Body of pancreas (tissue), 4 donors: Measurements from ENCODE around the gene TMC8. TPM values are rescaled to one million over a fixed set of nuclear protein-coding genes. Genes with fewer than 3 reads are reported as not detected.

Source experiments
- ATAC-seq: fragments of 150-250 bp; one replicate; pipeline ENCODE4 v1.9.1; 2016
- DNase-seq, 4 donors: peaks; one replicate each; pipeline ENCODE4 v3.0.0-alpha.2; 2019
- H3K27ac ChIP-seq, 4 donors: fragments of 200-600 bp; sonication (generic); 1 replicate in 3 of 4; 2 replicates in 1 of 4; pipeline versions ENCODE4 v1.5.1 to v1.6.1; 2016 to 2019; ENCODE audit warnings: mild to moderate bottlenecking in 1 of 4, mixed read lengths in 1 of 4, moderate library complexity in 1 of 4
- H3K27me3 ChIP-seq, 2 donors: fragments of 200-600 bp; sonication (generic); one replicate each; pipeline ENCODE4 v1.6.0; 2016; ENCODE audit warnings: mild to moderate bottlenecking in 1 of 2
- H3K36me3 ChIP-seq, 2 donors: fragments of 200-600 bp; sonication (generic); replicated peaks in 1 of 2; 2 replicates each; pipeline ENCODE4 v1.5.1; 2016; ENCODE audit warnings: low read depth in 2 of 2; ENCODE audit not compliant: insufficient read depth in 1 of 2
- H3K4me1 ChIP-seq: fragments of 200-600 bp; sonication (generic); one replicate; pipeline ENCODE4 v1.6.0; 2016
- H3K4me3 ChIP-seq, 2 donors: fragments of 200-600 bp; sonication (generic); 1 replicate in 1 of 2; 2 replicates in 1 of 2; pipeline ENCODE4 v1.5.1; 2016 to 2019
- H3K9me3 ChIP-seq, 3 donors: fragments of 200-600 bp; sonication (generic); 1 replicate in 2 of 3; 2 replicates in 1 of 3; pipeline ENCODE4 v1.5.1; 2016
- POLR2A ChIP-seq, 3 donors: fragments of 450-650 bp; IDR thresholded peaks; one replicate each; pipeline ENCODE4 v1.6.1; 2016; ENCODE audit warnings: antibody characterized with exemption in 3 of 3, mild to moderate bottlenecking in 2 of 3
- WGBS, 2 donors: methylation state at CpG; one replicate each; pipeline ENCODE4 v1.1.5; 2017; 5-methylcytosine and 5-hydroxymethylcytosine counted together
- intact Hi-C: fragments of 100-400 bp; cut with DNase I; formaldehyde crosslinking; loops from one replicate; pipeline ENCODE4 v1.15.1; 2023
- total RNA-seq, 2 donors: library from RNA; depleted of rRNA; stranded (reverse); fragments of >200 nt; gene quantifications; one replicate each; pipeline ENCODE4 v1.1.0, GENCODE V29; 2016
- TF ChIP-seq, protein P1 (sequence below), 7 experiments: fragments of 450-650 bp in 4 of 7; fragments of 200-600 bp in 3 of 7; sonication (generic) in 3 of 7; IDR thresholded peaks; one replicate each; pipeline ENCODE4 v1.5.1; 2016 to 2019; ENCODE audit warnings: antibody characterized with exemption in 7 of 7

The TMC8 gene
- total RNA-seq, 2 donors from 2014 or later: 1.6 to 3.3 TPM

GRCh38 chr17:78096093-78096492 lies 34.5 kb upstream of the TMC8 start:
- 86 to 95% methylated on average over 9 of the region's 9 CpGs for WGBS, 2 donors
- ATAC-seq (no peak), DNase-seq (no peak)
- Histone ChIP-seq H3K4me3 (no peak overlapping the region), H3K27me3 (no peaks in the 10 kb centered on the region), H3K9me3 (no peaks in the 10 kb centered on the region), H3K36me3 (peaks cover 13 to 38% of the 10 kb centered on the region in 2 donors), H3K4me1 (no peaks in the 10 kb centered on the region), H3K27ac (no peak overlapping the region)
- intact Hi-C loops: no loop called here
- TF ChIP-seq, protein P1, sequence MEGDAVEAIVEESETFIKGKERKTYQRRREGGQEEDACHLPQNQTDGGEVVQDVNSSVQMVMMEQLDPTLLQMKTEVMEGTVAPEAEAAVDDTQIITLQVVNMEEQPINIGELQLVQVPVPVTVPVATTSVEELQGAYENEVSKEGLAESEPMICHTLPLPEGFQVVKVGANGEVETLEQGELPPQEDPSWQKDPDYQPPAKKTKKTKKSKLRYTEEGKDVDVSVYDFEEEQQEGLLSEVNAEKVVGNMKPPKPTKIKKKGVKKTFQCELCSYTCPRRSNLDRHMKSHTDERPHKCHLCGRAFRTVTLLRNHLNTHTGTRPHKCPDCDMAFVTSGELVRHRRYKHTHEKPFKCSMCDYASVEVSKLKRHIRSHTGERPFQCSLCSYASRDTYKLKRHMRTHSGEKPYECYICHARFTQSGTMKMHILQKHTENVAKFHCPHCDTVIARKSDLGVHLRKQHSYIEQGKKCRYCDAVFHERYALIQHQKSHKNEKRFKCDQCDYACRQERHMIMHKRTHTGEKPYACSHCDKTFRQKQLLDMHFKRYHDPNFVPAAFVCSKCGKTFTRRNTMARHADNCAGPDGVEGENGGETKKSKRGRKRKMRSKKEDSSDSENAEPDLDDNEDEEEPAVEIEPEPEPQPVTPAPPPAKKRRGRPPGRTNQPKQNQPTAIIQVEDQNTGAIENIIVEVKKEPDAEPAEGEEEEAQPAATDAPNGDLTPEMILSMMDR (IDR thresholded peaks at IDR 0.05): no peak
- TF ChIP-seq POLR2A (IDR thresholded peaks at IDR 0.05): no peak

DNA sequence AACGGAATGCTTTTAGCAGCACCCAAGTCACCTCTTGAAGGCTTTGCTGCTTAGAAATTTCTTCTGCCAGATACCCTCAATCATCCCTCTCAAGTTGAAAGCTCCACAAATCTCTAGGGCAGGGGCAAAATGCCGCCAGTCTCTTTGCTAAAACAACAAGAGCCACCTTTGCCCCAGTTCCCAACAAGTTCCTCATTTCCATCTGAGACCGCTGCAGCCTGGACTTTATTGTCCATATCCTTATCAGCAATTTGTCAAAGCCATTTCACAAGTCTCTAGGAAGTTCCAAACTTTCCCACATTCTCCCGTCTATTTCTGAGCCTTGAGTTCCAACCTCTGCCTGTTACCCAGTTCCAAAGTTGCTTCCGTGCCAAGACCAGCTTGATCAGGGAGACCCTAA lies 29.5 kb upstream of the TMC8 start:
- no peaks in the 10 kb centered on the region for H3K4me1 ChIP-seq
- WGBS, 2 donors: 66 to 79% methylated on average over 5 of the region's 5 CpGs
- H3K27me3 ChIP-seq: no peaks in the 10 kb centered on the region
- H3K27ac ChIP-seq: no peak overlapping the region
- H3K9me3 ChIP-seq: no peaks in the 10 kb centered on the region
- H3K4me3 ChIP-seq: no peak overlapping the region
- no peak for TF ChIP-seq POLR2A (IDR thresholded peaks at IDR 0.05)
- intact Hi-C loops: no loop called here
- DNase-seq (no peak), ATAC-seq (no peak)
- H3K36me3 ChIP-seq: peaks cover 13 to 22% of the 10 kb centered on the region in 2 donors

GRCh38 chr17:78101542-78101941 lies 29.0 kb upstream of the TMC8 start:
- WGBS, 2 donors: 91 to 92% methylated on average over 10 of the region's 10 CpGs
- Histone ChIP-seq H3K4me3 (no peak overlapping the region), H3K27ac (no peak overlapping the region), H3K27me3 (no peaks in the 10 kb centered on the region), H3K9me3 (no peaks in the 10 kb centered on the region), H3K36me3 (peaks cover 13 to 19% of the 10 kb centered on the region in 2 donors), H3K4me1 (no peaks in the 10 kb centered on the region)
- DNase-seq: no peak
- intact Hi-C loops: no loop called here
- TF ChIP-seq POLR2A (IDR thresholded peaks at IDR 0.05): no peak
- TF ChIP-seq, protein P1 (IDR thresholded peaks at IDR 0.05): no peak
- no peak for ATAC-seq

- Histone ChIP-seq H3K36me3 (peaks cover 7 to 11% of the 10 kb centered on the region in 2 donors), H3K27ac (no peak overlapping the region), H3K4me3 (no peak overlapping the region), H3K9me3 (no peaks in the 10 kb centered on the region), H3K27me3 (no peaks in the 10 kb centered on the region), H3K4me1 (no peaks in the 10 kb centered on the region)
- DNase-seq (peak in 1 of 4 donors; percentile 55), ATAC-seq (no peak)
- TF ChIP-seq, protein P1 (IDR thresholded peaks at IDR 0.05): no peak
- TF ChIP-seq POLR2A (IDR thresholded peaks at IDR 0.05): no peak
- WGBS, 2 donors: 31 to 35% methylated on average over 3 to 4 of the region's 4 CpGs
- intact Hi-C loops: no loop called here
These were observed 27.3 kb upstream of the TMC8 start for GRCh38 chr17:78103311-78103710.

GRCh38 chr17:78104540-78104941 lies 26.0 kb upstream of the TMC8 start:
- ATAC-seq: no peak
- intact Hi-C loops: no loop called here

More at GRCh38 chr17:78104540-78104941, 26.0 kb upstream of the TMC8 start:
- 95 to 98% methylated on average over 6 to 27 of the region's 28 CpGs for WGBS, 2 donors
- Histone ChIP-seq H3K27ac (no peak overlapping the region), H3K27me3 (no peaks in the 10 kb centered on the region), H3K4me3 (no peak overlapping the region), H3K36me3 (peaks cover 0 to 6% of the 10 kb centered on the region in 2 donors), H3K4me1 (no peaks in the 10 kb centered on the region), H3K9me3 (no peaks in the 10 kb centered on the region)
- no peak for TF ChIP-seq POLR2A (IDR thresholded peaks at IDR 0.05)
- TF ChIP-seq, protein P1 (IDR thresholded peaks at IDR 0.05): no peak
- no peak for DNase-seq
